Liver (tissue), 9 donors: ENCODE data around the gene GNB1. TPM values are rescaled to one million over a fixed set of nuclear protein-coding genes. Genes with fewer than 3 reads are reported as not detected.

Experiments used
- DNase-seq: peaks from one replicate; pipeline ENCODE4 v3.0.0-alpha.2; 2017; ENCODE audit warnings: low spot score
- H3K27ac ChIP-seq, 2 donors: one replicate each; pipeline ENCODE4 v1.7.0; 2013; ENCODE audit warnings: inconsistent platforms in 2 of 2, low read length in 2 of 2, control low read depth in 1 of 2, low read depth in 1 of 2, mild to moderate bottlenecking in 1 of 2
- H3K27me3 ChIP-seq, 4 donors: one replicate each; pipeline versions ENCODE4 v1.6.1 to v1.7.0; 2013; ENCODE audit warnings: low read length in 3 of 4, inconsistent platforms in 1 of 4, mild to moderate bottlenecking in 1 of 4, moderate library complexity in 1 of 4; ENCODE audit not compliant: control insufficient read depth in 4 of 4, insufficient read depth in 4 of 4
- H3K36me3 ChIP-seq, 4 donors: one replicate each; pipeline versions ENCODE4 v1.6.1 to v1.7.0; 2013; ENCODE audit warnings: low read length in 3 of 4, mild to moderate bottlenecking in 3 of 4, low read depth in 1 of 4, moderate library complexity in 1 of 4; ENCODE audit not compliant: control insufficient read depth in 4 of 4, insufficient read depth in 3 of 4
- H3K4me1 ChIP-seq, 4 donors: one replicate each; pipeline versions ENCODE4 v1.6.1 to v1.7.0; 2013; ENCODE audit warnings: low read length in 3 of 4, mild to moderate bottlenecking in 3 of 4, moderate library complexity in 1 of 4; ENCODE audit not compliant: control insufficient read depth in 4 of 4, insufficient read depth in 4 of 4
- H3K4me3 ChIP-seq, 3 donors: one replicate each; pipeline versions ENCODE4 v1.6.1 to v1.7.0; 2013; ENCODE audit warnings: low read length in 3 of 3, control low read depth in 1 of 3, low read depth in 1 of 3, mild to moderate bottlenecking in 1 of 3
- H3K9ac ChIP-seq, 2 donors: one replicate each; pipeline ENCODE4 v1.7.0; 2013; ENCODE audit warnings: low read length in 2 of 2, mild to moderate bottlenecking in 2 of 2, moderate library complexity in 2 of 2, control low read depth in 1 of 2, low read depth in 1 of 2
- H3K9me3 ChIP-seq, 4 donors: one replicate each; pipeline versions ENCODE4 v1.6.1 to v1.7.0; 2013; ENCODE audit warnings: low read length in 3 of 4; ENCODE audit not compliant: control insufficient read depth in 4 of 4
- EGR1 ChIP-seq, 2 donors: IDR thresholded peaks; 2 replicates each; pipeline ENCODE4 v1.6.1; 2016 to 2018; ENCODE audit warnings: antibody characterized with exemption in 2 of 2, low read depth in 2 of 2
- FOXA2 ChIP-seq: IDR thresholded peaks from 2 replicates; pipeline ENCODE4 v1.6.1; 2016; ENCODE audit warnings: antibody characterized with exemption
- HNF4A ChIP-seq, 2 donors: conservative IDR thresholded peaks; 2 replicates each; pipeline ENCODE4 v1.6.1; 2016; ENCODE audit warnings: antibody characterized with exemption in 2 of 2, mild to moderate bottlenecking in 2 of 2
- HNF4G ChIP-seq: IDR thresholded peaks from 2 replicates; pipeline ENCODE4 v1.6.1; 2016; ENCODE audit warnings: antibody characterized with exemption
- JUND ChIP-seq, 2 donors: IDR thresholded peaks; 2 replicates each; pipeline ENCODE4 v1.6.1; 2016; ENCODE audit warnings: antibody characterized with exemption in 2 of 2
- NR2F2 ChIP-seq: IDR thresholded peaks from 2 replicates; pipeline ENCODE4 v1.6.1; 2016; ENCODE audit warnings: antibody characterized with exemption
- RAD21 ChIP-seq, 2 donors: IDR thresholded peaks; 2 replicates each; pipeline ENCODE4 v1.6.1; 2016; ENCODE audit warnings: antibody characterized with exemption in 2 of 2, mild to moderate bottlenecking in 2 of 2
- RXRA ChIP-seq, 2 donors: IDR thresholded peaks; 2 replicates each; pipeline ENCODE4 v1.6.1; 2017 to 2018; ENCODE audit warnings: antibody characterized with exemption in 2 of 2, mild to moderate bottlenecking in 1 of 2
- SP1 ChIP-seq: IDR thresholded peaks from 2 replicates; pipeline ENCODE4 v1.6.1; 2018; ENCODE audit warnings: antibody characterized with exemption, mild to moderate bottlenecking
- YY1 ChIP-seq: IDR thresholded peaks from 2 replicates; pipeline ENCODE4 v1.6.1; 2016; ENCODE audit warnings: antibody characterized with exemption, mild to moderate bottlenecking
- WGBS: extraction: QIAGEN DNeasy Blood & Tissue Kit; methylation state at CpG from one replicate; pipeline ENCODE4 v1.1.7; 2013; 5-methylcytosine and 5-hydroxymethylcytosine counted together
- polyA plus RNA-seq, 2 donors: library from polyadenylated mRNA; stranded (reverse) in 1 of 2; unstranded in 1 of 2; fragments of 200-250 nt in 1 of 2; fragments of >200 nt in 1 of 2; fragmentation: Nextera tagmentation in 1 of 2; extraction: Ambion mirVana in 1 of 2; gene quantifications; one replicate each; pipeline versions ENCODE4 v1.2.1 to v1.2.3, GENCODE V29; 2013 to 2015
- total RNA-seq, 2 donors: library from RNA; depleted of rRNA; stranded (reverse); fragments of >200 nt; gene quantifications; one replicate each; pipeline ENCODE4 v1.2.3, GENCODE V29; 2014
- TF ChIP-seq, protein P1 (sequence below): IDR thresholded peaks from 2 replicates; pipeline ENCODE4 v1.6.1; 2016; ENCODE audit warnings: antibody characterized with exemption
- TF ChIP-seq, protein P2 (sequence below): fragments of 150-350 bp; IDR thresholded peaks from 2 replicates; pipeline ENCODE4 v1.5.1; 2017; ENCODE audit warnings: improper control_type of control experiment, low read depth, low read length; ENCODE audit not compliant: missing input control
- TF ChIP-seq, protein P3 (sequence below): IDR thresholded peaks from 2 replicates; pipeline ENCODE4 v1.6.1; 2016; ENCODE audit warnings: antibody characterized with exemption, mild to moderate bottlenecking
- TF ChIP-seq, protein P4 (sequence below): IDR thresholded peaks from 2 replicates; pipeline ENCODE4 v1.6.1; 2016; ENCODE audit warnings: antibody characterized with exemption
- donor health status: healthy.
- donor health status: healthy.
- donor health status: healthy.
- donor health status: healthy.
- donor health status: healthy.

GNB1 gene
- total and polyA plus RNA-seq, 4 donors, result 22.3 to 68.5 (median 52.7) TPM

DNA sequence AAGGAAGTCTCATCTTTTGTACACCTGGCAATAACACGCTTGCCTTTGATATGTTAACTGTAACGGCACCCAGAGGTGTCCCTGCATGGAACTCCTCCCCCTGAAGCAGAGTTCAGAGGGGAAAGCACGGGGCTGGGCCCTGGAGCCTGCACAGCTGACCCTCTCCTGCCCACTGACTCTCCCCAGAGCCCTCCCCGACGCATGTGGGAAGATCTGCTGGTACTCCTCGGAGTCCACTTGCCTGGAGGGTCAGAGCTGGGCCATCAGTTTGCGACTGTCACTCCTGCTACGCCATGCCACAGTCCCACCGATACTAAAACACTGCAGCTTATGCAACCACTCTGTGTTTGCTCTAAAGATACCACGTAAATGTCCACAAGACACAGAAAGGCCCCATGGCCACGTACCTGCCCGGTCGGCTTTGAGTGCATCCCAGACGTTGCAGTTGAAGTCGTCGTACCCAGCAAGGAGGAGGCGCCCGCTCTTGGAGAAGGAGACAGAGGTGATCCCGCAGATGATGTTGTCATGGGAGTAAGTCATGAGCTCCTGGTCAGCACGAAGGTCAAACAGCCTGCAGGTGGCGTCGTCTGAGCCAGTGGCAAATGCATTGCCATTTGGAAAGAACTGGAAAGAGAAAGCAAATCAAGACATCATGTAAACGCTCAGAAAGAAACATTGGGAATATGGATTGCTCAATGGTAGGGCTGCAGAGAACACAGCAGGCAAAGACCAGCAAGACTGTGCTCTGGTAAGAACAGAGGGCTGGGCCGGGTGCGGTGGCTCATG is 102.0 kb downstream of the GNB1 start:
- H3K27ac ChIP-seq, result no peak overlapping the region
- no peaks in the 10 kb centered on the region for H3K4me1 ChIP-seq
- no peaks in the 10 kb centered on the region for H3K27me3 ChIP-seq
- 84% methylated on average over 25 of the region's 25 CpGs for WGBS
- no peak overlapping the region for H3K4me3 ChIP-seq
- no peaks in the 10 kb centered on the region for H3K9me3 ChIP-seq
- TF ChIP-seq EGR1 (IDR thresholded peaks at IDR 0.05; ENCODE audit: low read depth in 2 of 2) (no peak), JUND (IDR thresholded peaks at IDR 0.05) (no peak), HNF4G (no peak), SP1 (no peak), RXRA (IDR thresholded peaks at IDR 0.05) (peak in 1 of 2 donors; percentile 9), YY1 (no peak), RAD21 (IDR thresholded peaks at IDR 0.05) (peak; percentile 15 to 68)
- TF ChIP-seq, protein P1, sequence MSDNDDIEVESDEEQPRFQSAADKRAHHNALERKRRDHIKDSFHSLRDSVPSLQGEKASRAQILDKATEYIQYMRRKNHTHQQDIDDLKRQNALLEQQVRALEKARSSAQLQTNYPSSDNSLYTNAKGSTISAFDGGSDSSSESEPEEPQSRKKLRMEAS, result no peak
- TF ChIP-seq, protein P2, sequence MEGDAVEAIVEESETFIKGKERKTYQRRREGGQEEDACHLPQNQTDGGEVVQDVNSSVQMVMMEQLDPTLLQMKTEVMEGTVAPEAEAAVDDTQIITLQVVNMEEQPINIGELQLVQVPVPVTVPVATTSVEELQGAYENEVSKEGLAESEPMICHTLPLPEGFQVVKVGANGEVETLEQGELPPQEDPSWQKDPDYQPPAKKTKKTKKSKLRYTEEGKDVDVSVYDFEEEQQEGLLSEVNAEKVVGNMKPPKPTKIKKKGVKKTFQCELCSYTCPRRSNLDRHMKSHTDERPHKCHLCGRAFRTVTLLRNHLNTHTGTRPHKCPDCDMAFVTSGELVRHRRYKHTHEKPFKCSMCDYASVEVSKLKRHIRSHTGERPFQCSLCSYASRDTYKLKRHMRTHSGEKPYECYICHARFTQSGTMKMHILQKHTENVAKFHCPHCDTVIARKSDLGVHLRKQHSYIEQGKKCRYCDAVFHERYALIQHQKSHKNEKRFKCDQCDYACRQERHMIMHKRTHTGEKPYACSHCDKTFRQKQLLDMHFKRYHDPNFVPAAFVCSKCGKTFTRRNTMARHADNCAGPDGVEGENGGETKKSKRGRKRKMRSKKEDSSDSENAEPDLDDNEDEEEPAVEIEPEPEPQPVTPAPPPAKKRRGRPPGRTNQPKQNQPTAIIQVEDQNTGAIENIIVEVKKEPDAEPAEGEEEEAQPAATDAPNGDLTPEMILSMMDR, result peak; percentile 16
- TF ChIP-seq, protein P3, sequence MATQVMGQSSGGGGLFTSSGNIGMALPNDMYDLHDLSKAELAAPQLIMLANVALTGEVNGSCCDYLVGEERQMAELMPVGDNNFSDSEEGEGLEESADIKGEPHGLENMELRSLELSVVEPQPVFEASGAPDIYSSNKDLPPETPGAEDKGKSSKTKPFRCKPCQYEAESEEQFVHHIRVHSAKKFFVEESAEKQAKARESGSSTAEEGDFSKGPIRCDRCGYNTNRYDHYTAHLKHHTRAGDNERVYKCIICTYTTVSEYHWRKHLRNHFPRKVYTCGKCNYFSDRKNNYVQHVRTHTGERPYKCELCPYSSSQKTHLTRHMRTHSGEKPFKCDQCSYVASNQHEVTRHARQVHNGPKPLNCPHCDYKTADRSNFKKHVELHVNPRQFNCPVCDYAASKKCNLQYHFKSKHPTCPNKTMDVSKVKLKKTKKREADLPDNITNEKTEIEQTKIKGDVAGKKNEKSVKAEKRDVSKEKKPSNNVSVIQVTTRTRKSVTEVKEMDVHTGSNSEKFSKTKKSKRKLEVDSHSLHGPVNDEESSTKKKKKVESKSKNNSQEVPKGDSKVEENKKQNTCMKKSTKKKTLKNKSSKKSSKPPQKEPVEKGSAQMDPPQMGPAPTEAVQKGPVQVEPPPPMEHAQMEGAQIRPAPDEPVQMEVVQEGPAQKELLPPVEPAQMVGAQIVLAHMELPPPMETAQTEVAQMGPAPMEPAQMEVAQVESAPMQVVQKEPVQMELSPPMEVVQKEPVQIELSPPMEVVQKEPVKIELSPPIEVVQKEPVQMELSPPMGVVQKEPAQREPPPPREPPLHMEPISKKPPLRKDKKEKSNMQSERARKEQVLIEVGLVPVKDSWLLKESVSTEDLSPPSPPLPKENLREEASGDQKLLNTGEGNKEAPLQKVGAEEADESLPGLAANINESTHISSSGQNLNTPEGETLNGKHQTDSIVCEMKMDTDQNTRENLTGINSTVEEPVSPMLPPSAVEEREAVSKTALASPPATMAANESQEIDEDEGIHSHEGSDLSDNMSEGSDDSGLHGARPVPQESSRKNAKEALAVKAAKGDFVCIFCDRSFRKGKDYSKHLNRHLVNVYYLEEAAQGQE, result no peak
- no peak for DNase-seq
- peaks cover 10 to 71% (median 41%) of the 10 kb centered on the region in 4 donors for H3K36me3 ChIP-seq
- H3K9ac ChIP-seq, result no peak overlapping the region

DNA sequence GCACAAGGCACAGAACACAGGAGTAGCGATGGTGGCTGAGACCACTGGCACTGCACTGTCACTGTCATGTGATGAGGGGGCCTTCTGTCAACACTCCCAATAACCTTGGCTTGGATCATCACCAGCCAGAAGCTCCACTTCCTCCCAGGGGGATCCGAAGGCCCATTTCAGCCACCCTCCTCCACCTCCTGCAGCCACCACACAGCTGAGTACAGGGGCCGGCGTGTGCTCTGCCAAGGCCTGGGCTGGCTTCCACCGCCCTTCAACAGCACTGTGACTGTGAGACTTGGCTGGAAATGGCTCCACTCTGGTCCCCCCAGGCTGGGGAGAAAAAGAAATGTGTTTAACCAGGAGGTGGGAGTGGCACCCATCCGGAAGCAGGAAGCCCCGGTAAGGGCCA is 102.8 kb downstream of the GNB1 start:
- TF ChIP-seq, protein P2, result no peak
- TF ChIP-seq JUND (IDR thresholded peaks at IDR 0.05) (no peak), NR2F2 (no peak), EGR1 (IDR thresholded peaks at IDR 0.05; ENCODE audit: low read depth in 2 of 2) (no peak), HNF4A (conservative IDR thresholded peaks at IDR 0.05) (no peak), FOXA2 (no peak), HNF4G (no peak), YY1 (no peak), RXRA (IDR thresholded peaks at IDR 0.05) (no peak), SP1 (no peak)
- TF ChIP-seq, protein P4, sequence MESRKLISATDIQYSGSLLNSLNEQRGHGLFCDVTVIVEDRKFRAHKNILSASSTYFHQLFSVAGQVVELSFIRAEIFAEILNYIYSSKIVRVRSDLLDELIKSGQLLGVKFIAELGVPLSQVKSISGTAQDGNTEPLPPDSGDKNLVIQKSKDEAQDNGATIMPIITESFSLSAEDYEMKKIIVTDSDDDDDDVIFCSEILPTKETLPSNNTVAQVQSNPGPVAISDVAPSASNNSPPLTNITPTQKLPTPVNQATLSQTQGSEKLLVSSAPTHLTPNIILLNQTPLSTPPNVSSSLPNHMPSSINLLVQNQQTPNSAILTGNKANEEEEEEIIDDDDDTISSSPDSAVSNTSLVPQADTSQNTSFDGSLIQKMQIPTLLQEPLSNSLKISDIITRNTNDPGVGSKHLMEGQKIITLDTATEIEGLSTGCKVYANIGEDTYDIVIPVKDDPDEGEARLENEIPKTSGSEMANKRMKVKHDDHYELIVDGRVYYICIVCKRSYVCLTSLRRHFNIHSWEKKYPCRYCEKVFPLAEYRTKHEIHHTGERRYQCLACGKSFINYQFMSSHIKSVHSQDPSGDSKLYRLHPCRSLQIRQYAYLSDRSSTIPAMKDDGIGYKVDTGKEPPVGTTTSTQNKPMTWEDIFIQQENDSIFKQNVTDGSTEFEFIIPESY, result no peak
- no peak for DNase-seq
- peaks cover 10 to 65% (median 41%) of the 10 kb centered on the region in 4 donors for H3K36me3 ChIP-seq
- H3K9ac ChIP-seq, result no peak overlapping the region
- H3K4me3 ChIP-seq, result no peak overlapping the region
- no peak overlapping the region for H3K27ac ChIP-seq
- H3K9me3 ChIP-seq, result no peaks in the 10 kb centered on the region
- H3K27me3 ChIP-seq, result no peaks in the 10 kb centered on the region
- 88% methylated on average over 7 of the region's 7 CpGs for whole genome bisulfite sequencing
- H3K4me1 ChIP-seq, result peaks cover 0 to 5% (median 3%) of the 10 kb centered on the region in 4 donors
